ENCODE data around the gene MYL6B. TPM values are rescaled to one million over a fixed set of nuclear protein-coding genes. Genes with fewer than 3 reads are reported as not detected.
"Not testable (repeated sequence)": the region's sequence is repeated elsewhere in the genome, so short reads cannot be mapped to it uniquely, and the experiment has no call there.

MYL6B gene
- total RNA-seq, result 10 to 100 TPM; 32.9 to 35.7 TPM
- long read RNA-seq, donor 1, partial matches to known transcripts, result 0 of 2 reads
- long read RNA-seq, donor 1, other reads (novel, unspliced or antisense), result 2 of 2 reads
- long read RNA-seq, donor 2, partial matches to known transcripts, result 1 of 15 reads
- long read RNA-seq, donor 2, other reads (novel, unspliced or antisense), result 10 of 15 reads

DNA sequence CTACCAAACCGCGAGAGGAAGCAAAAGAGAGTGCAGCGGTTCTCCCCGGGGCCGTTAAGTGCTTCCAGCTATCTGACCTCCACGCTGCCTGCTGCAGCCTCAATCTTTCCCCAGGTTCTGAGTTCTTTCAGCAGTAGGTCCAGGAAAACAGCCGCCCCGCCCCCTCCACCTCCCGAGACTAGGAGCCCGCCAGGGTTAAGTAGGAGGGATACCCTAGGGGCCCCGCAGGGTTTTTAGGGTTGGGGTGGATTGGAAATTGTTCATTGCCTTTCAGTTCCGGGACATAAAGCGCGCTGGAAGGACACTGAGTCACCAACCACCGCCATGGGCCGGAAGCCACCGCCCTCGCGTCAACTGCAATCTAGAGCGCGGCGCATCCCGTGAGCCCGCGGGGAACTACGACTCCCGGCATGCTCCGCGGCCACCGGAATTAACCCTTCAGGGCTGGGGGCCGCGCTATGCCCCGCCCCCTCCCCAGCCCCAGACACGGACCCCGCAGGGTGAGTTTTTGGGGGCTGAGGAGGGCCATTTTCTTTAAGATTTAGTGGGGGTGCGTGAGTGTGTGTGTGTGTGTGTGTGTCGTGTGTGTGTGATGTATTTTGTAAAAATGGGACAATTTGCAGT is at the start of gene MYL6B:
Gene MYL6B, plus strand, starts transcription at position 456 of the 624 bp plus-strand sequence. CDS start 1,332 bp downstream, outside the sequence.
- DNase-seq (ENCODE audit: low spot score), result peak; percentile 99
- intact Hi-C loops (cut with DNase I), result no loop called here

DNA sequence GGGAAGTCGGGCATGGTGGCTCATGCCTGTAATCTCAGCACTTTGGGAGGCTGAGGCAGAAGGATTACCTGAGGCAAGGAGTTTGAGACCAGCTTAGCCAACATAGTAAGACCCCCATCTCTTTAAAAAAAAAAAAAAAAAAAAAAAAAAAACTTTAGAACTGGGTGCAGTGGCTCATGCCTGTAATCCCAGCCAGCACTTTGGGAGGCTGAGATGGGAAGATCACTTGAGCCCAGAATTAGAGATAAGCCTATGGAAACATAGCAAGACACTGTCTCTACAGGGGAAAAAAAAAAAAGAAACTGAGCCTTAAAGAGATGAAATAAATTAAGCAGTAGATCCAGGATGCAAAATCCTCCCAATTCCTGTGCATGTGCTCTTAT is 49.7 kb upstream of the MYL6B start:
- DNase-seq (ENCODE audit: low spot score), result no peak
- intact Hi-C loops (cut with DNase I), result no loop called here

DNA sequence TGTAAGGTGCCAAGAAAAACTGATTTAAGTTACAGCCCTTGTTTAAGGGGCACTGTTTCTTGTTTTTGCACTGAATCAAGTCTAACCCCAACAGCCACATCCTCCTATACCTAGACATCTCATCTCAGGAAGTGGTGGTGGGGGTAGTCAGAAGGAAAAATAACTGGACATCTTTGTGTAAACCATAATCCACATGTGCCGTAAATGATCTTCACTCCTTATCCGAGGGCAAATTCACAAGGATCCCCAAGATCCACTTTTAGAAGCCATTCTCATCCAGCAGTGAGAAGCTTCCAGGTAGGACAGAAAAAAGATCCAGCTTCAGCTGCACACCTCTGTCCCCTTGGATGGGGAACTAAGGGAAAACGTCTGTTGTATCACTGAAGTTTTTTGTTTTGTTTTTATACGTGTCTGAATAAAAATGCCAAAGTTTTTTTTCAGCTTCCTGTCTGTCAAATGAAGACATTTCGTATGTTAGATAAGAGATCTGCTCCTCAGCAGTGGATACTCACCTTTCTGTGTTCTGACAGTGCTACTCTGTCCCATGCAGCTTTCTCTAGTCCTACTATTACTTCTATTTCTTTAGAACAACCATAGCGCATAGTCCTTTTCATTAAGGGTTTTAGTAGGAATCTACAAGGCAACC is 49.2 kb upstream of the MYL6B start:
- intact Hi-C loops (cut with DNase I), result no loop called here
- DNase-seq (ENCODE audit: low spot score), result no peak

DNA sequence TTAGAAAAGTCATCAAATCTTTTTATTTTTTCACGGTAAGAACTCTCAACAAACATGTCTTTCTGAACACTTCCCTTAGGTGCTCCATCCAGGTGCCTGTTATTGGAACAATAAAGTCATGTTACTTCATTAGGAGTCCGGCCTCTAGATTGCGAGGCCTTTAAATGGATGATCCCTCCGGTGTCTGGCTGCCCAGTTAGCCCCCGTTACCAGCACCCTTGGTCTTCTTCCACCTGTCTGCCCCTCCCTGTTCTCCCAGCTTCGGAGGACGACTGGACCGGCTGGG is 48.6 kb upstream of the MYL6B start:
- intact Hi-C loops (cut with DNase I), result no loop called here
- no peak for DNase-seq (ENCODE audit: low spot score)

DNA sequence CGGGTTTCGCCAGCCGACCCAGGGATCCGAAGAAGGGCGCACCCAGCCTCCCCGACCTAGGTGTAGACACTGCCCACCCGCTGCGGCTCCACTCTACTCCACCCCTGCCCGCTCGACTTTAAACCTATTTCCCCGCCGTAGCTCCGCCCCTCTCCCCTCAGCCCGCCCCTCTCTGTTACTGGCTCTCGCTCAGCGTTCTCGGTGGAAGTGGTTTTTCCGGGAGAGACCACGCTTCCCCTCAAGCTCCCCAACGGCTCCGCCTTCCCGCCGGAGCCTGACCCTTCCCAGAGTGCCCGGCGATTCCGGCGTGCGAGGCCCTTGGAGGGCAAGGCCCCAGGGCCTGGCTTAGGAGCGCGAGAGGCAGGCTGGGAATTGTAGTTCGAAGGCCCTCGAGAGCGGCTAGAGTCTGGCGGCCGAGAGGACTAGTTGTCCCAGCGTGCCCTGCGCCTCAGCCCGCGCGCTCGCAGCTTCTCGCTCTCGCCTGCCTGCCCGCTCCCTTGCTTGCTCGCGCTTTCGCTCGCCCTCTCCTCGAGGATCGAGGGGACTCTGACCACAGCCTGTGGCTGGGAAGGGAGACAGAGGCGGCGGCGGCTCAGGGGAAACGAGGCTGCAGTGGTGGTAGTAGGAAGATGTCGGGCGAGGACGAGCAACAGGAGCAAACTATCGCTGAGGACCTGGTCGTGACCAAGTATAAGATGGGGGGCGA is 48.1 kb upstream of the MYL6B start, which contains the start of gene PA2G4:
Gene PA2G4, plus strand, starts transcription at position 451 of the 706 bp plus-strand sequence. Its CDS starts 179 bp downstream, at position 630.
- intact Hi-C loops (cut with DNase I), result no loop called here
- DNase-seq (ENCODE audit: low spot score), result peak; percentile 99

DNA sequence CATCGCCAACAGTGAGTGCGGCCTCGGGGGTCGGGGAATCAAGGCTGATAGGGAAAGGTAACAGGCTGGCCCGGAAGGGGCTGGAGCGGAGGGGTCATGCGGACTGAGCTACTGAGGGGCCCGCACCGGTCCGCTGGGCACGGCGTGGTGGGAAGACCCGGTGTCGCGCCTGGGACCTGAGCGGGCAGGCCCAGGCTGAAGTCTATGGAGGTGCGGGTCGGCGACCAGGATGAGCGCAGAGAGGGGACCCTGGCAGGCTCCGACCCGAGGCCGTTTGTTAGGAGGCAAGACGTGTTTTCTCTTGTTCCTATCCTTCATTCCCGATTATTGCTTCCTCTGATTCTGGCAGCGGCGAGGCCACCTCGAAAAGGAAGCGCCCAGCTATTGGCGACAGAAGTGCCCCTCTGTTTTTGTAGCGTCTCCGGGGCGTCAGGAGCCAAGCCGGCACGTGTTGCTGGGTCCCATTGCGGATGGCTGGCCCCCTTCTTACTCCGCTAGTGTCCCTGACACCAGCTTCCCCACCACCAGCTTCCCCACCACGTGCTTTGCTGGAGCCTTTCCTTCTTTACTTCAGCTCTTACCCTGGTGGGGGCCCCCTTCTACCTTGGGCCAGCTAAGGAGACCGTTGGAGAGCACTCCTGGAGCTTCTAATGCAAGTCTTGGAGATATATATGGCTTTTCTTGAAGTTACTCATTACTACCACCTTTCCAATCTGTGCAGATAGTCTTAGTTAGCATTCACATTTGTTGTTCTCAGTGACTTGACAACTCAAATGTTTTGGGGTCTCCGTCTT is 47.4 kb upstream of the MYL6B start:
- DNase-seq (ENCODE audit: low spot score), result peak; percentile 84
- intact Hi-C loops (cut with DNase I), result no loop called here

DNA sequence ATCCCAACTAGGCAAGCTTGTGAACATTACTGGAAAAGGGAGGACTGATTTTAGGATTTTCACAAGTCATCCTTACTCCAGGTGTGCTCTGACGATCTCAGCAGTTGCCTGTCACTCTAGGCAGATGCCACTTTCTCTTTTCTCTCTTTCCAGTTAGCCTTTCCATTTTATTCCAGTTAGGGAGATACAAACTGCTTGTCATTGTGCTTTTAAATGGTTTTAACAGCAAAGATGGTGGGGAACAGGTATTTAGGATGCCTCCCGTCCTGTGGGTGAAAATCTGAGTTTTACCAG is 46.8 kb upstream of the MYL6B start:
- DNase-seq (ENCODE audit: low spot score), result no peak
- intact Hi-C loops (cut with DNase I), result no loop called here

DNA sequence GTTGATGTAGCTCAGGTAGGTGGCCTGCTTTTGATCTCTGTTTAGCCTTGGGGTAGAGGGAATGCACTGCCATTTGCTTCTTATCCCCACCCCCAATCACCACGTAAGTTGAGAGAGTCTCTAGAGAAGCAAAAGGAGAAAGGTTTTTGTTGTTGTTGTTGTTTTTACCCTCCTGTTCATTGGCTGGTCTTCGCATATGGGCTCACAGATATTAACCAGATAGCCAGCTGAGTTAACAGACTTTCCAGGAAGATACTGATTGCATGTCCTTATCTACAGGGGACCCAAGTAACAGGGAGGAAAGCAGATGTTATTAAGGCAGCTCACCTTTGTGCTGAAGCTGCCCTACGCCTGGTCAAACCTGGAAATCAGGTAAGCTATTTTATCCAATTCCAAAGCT is 45.1 kb upstream of the MYL6B start:
- intact Hi-C loops (cut with DNase I), result no loop called here
- DNase-seq (ENCODE audit: low spot score), result no peak

DNA sequence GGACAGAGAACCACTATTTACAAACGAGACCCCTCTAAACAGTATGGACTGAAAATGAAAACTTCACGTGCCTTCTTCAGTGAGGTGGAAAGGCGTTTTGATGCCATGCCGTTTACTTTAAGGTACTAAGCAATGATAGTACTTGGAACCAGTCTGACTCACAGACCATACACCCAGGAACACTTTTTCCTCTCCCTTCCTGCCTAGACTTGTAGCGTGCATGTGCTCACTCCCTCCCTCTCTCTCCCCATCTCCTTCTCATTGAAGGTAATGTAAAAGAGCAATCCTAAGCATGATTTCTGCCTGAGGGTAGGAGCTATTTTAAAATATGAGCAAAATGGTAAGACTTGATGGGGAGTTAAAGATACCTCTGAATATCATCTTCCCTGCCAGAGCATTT is 41.8 kb upstream of the MYL6B start:
- intact Hi-C loops (cut with DNase I), result no loop called here
- DNase-seq (ENCODE audit: low spot score), result no peak

DNA sequence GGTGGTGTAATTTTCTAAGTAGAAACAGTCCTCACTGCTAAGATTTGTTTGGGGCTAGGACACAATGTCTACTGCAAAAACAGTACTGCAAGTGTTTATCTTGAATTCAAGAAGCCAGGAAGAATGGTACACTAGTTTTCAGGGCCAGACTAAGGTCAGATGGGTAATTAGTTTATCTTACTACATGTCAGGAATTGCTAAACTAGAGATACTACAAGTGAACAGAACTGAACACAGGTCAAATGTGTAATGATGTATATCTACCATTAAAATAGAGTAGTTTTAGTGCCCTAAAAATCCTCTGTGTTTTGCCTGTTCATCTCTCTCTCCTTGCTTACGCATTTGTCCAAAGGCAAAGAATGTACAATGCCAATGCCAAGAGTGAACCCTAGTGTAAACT is 38.3 kb upstream of the MYL6B start:
- no peak for DNase-seq (ENCODE audit: low spot score)
- intact Hi-C loops (cut with DNase I), result no loop called here

DNA sequence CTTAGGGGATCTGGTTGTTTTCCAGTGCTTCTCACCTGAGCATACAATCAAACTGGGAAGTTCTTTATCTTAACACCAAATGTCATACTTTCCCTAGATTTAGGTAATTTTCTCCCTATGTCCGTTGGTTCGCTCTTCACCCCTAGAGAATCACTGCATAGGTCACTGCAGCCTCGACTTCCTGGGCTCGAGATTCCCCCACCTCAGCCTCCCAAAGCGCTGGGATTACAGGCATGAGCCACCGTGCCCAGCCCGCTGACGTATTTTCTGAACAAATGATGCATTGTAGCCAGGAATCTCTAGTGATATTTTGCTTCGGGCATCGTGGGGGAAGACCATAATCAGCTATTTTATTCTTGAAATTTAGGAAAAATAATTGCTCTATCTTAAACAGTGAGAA is 37.1 kb upstream of the MYL6B start:
- intact Hi-C loops (cut with DNase I), result no loop called here
- DNase-seq (ENCODE audit: low spot score), result no peak

DNA sequence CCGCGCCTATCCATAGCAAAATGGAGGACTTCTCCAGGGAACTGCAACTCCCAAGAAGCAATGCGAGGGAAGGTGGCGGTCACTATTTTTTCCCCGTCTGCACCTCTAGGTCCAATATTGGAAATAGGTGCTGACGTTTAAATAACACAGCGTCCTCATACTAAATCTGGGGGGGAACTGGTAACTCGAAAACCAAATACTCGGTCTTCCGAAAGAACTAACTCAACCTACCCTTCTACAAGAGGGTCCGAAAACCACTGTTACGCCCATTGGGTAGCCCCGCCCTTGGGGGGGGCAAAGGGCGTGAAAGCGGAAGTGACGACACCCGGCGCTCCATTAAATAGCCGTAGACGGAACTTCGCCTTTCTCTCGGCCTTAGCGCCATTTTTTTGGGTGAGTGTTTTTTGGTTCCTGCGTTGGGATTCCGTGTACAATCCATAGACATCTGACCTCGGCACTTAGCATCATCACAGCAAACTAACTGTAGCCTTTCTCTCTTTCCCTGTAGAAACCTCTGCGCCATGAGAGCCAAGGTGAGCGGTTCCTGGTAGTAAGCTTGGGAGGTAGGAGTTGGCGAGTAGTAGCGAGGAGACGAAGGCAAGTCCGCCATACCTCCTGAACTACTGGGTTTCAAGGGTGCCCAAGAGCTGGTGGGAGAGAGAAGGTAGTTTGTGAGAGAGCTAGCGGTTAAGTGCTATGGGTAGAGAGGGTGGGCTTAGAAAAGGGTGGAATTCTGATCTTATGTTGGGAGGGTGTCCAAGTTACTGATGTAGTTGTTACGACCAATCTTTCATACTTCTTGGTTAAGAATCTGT is 35.9 kb upstream of the MYL6B start, which contains the start of gene RPL41:
Gene RPL41, plus strand, starts transcription at position 367 of the 815 bp plus-strand sequence.
- intact Hi-C loops (cut with DNase I), result no loop called here
- peak; percentile 98 for DNase-seq (ENCODE audit: low spot score)

DNA sequence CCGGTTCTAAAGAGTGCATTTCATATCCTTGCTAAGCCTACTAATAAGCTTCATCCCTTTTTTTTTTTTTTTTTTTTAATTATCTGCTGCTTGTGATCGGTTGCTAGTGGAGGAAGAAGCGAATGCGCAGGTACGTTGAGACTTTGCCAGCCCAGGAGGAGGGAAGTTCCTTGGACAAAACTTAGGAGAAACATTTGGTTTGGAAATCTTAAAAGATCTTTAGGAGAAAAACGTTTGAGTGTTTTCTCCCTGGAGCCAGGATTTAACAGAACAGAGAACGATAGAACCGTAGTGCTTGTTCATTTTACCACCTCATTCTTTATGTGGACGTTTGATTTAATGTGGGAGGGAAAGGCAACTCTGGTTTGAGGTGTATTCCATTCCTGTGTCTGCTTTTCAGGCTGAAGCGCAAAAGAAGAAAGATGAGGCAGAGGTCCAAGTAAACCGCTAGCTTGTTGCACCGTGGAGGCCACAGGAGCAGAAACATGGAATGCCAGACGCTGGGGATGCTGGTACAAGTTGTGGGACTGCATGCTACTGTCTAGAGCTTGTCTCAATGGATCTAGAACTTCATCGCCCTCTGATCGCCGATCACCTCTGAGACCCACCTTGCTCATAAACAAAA is 35.2 kb upstream of the MYL6B start:
- intact Hi-C loops (cut with DNase I); DNase-seq (ENCODE audit: low spot score): not testable (repeated sequence)

DNA sequence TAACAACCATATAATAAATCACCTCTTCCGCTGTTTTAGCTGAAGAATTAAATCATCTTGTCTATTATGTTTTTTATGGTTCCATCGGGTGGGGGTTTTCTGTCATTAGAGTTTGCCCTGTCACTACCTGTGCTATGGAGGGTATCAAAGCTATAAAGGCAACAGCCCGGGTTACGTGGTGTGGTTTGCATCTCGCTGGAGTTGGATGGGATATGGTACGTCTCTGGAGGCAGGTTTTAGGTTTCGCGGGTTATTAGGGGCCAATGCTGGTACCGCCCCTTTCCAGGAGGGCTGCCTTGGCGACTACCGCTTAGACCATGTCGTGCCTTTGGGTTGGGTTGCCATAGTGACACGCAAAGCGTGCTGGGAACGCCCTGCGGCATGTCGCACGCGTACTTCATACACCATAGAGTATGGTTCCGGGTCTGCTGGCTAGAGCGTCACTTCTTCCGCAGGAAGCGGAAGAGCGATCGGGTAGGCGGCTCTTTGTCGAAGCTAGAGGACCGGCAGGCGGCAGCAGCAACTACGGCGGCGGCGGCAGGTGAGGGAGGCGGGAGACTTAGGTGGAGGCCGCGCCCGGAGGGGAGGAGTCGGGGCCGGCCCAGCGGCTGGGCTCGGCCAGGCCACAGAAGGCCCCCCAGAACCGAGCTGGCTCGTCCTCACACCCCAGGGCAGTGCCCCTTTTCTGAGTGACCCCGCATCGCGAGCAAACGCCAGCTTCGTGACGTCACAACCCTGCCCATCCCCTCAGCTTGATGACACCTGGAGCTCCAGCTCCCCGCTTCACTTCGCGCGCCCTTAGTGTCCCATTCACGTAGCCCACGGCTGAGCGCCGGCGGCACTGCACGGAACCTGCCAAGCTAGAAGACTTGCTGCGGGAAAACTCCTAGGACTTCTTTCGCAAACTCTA is 34.4 kb upstream of the MYL6B start, which contains the start of gene ZC3H10:
Gene ZC3H10, plus strand, starts transcription at position 489 of the 910 bp plus-strand sequence. CDS start 2,297 bp downstream, outside the sequence.
- intact Hi-C loops (cut with DNase I), result loop anchor here in 1 of 2 donors (2.0 kb wide), 1 partner anchor 73 kb away; no protein-coding TSS in a partner anchor
- peak; percentile 99 for DNase-seq (ENCODE audit: low spot score)

DNA sequence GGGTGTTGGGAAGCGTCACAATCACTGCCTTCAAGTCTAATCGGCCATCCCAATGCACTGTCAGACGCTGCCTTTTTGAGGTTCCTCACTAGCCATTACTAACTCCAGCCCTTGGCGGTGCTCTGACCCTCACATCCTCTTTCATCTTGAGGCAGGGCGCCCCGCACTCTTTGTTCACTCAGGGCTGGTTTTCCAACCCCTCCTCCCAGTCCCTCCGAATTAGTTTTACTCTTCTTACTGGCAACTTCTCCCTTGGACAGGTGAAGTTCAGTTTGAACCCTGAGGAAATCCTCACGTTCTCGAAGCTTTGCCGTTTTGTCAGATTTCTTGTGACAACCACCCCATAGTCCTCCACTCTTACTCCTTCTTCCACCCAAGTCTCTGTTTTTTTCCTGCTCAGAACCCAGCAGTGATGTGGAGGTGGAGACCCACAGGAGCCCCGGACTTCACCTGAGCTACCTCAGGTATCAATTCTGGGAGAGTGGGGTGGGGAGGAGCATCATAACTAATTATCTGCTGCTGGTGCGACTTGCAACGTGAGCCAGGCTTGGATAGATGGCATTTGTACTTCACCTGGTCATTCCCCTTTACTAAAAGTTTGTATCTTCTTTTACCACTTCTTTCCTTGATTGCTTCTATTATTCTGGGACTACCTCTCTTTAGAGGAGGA is 33.6 kb upstream of the MYL6B start:
- intact Hi-C loops (cut with DNase I), result loop anchor here in 1 of 2 donors (2.0 kb wide), 1 partner anchor 72 kb away; no protein-coding TSS in a partner anchor
- no peak for DNase-seq (ENCODE audit: low spot score)

DNA sequence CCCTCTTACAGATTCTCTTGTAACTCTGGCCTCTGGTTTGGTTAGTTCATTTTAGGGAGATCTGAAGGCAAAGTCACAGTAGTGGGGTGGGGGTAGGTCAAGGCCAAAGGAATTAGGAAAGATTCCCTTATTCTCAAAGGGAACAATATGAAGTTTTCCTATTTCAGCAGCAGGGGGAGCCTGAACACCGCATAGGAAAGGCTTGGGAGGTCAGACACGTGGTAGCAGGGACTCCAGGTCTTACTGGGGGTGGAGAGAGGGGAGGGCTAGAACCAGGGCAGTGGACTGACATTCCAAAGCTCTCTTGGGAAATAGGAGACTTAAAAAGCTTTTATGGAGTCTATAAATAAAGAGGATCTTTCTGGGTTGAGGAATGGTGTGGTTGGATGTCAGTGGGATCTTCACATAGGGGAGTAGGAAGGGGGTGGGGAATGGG is 33.0 kb upstream of the MYL6B start:
- DNase-seq (ENCODE audit: low spot score), result no peak
- intact Hi-C loops (cut with DNase I), result loop anchor here in 1 of 2 donors (2.0 kb wide), 1 partner anchor 71 kb away; no protein-coding TSS in a partner anchor
